ENCODE data around the gene DYNC2LI1.

DYNC2LI1 gene

DNA sequence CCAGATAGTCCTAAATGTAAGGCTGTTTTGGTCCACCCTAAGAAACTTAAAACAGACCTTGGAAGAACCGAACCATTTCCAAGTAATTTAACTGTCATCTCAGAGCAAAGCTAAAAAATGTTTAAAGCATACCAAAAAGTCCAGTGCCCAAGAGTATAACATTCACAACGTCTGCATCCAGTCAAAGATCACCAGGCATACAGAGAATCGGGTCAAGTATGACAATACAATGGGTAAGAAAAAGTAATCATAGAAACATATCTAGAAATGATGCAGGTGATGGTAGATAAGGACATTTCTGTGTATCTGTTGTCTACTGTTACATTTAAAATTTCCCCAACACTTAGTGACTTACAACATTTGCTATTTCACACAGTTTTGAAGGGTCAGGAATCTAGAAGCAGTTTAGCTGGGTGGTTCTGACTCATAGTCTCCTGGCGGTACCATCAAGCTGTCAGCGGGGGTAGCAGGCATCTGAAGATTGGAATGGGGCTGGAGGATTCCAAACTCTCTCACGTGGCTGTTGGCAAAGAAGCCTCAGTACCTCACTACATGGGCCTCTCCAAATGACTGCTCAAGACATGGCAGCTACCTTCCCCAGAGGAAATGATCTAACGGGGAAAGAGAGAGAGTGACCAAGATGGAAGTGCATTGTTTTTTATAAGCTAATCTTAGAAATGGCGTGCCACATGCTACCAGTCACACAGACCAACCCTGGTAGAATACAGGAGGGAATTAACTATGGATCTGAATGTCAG lies 36.6 kb upstream of the DYNC2LI1 start:
- TF ChIP-seq, protein P1, sequence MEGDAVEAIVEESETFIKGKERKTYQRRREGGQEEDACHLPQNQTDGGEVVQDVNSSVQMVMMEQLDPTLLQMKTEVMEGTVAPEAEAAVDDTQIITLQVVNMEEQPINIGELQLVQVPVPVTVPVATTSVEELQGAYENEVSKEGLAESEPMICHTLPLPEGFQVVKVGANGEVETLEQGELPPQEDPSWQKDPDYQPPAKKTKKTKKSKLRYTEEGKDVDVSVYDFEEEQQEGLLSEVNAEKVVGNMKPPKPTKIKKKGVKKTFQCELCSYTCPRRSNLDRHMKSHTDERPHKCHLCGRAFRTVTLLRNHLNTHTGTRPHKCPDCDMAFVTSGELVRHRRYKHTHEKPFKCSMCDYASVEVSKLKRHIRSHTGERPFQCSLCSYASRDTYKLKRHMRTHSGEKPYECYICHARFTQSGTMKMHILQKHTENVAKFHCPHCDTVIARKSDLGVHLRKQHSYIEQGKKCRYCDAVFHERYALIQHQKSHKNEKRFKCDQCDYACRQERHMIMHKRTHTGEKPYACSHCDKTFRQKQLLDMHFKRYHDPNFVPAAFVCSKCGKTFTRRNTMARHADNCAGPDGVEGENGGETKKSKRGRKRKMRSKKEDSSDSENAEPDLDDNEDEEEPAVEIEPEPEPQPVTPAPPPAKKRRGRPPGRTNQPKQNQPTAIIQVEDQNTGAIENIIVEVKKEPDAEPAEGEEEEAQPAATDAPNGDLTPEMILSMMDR (conservative IDR thresholded peaks at IDR 0.05; ENCODE audit: low read depth, low read length): no peak
- no peaks in the 10 kb centered on the region for H3K36me3 ChIP-seq (ENCODE audit: insufficient read depth)
- H3K4me2 ChIP-seq: no peak overlapping the region
- H3K27me3 ChIP-seq (ENCODE audit: insufficient read depth, low read depth): no peaks in the 10 kb centered on the region
- H3K4me3 ChIP-seq (IDR thresholded peaks at IDR 0.05; ENCODE audit: insufficient read depth, low read depth, low read length): no peak overlapping the region
- no peak overlapping the region for H3K9ac ChIP-seq
- H3K79me2 ChIP-seq (ENCODE audit: insufficient read depth, low read depth): no peaks in the 10 kb centered on the region
- no peak overlapping the region for H3K27ac ChIP-seq
- no peaks in the 10 kb centered on the region for H4K20me1 ChIP-seq (ENCODE audit: insufficient read depth)
- no peak overlapping the region for H2AFZ ChIP-seq (ENCODE audit: low read depth)
- no peaks in the 10 kb centered on the region for H3K4me1 ChIP-seq (ENCODE audit: low read depth, poor library complexity, severe bottlenecking)

DNA sequence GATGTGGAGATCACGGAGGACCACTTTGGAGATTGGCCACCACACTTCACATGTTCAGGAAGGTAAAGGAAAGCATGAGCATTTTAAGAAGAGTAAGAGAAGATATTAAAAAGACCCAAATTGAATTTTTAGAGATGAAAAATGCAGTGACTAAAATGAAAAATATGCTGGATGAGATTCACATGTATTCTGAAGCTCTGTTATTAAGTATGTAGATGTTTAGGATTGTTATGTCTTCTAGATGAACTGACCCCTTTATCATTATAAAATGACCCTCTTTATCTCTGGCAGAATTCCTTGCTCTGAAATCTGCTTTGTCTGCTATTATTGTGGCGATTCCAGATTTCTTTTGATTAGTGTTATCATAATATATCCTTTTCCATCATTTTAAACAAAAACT lies 36.0 kb upstream of the DYNC2LI1 start:
- no peak overlapping the region for H3K9ac ChIP-seq
- no peaks in the 10 kb centered on the region for H3K36me3 ChIP-seq (ENCODE audit: insufficient read depth)
- TF ChIP-seq, protein P1 (conservative IDR thresholded peaks at IDR 0.05; ENCODE audit: low read depth, low read length): no peak
- H3K27ac ChIP-seq: no peak overlapping the region
- H3K4me3 ChIP-seq (IDR thresholded peaks at IDR 0.05; ENCODE audit: insufficient read depth, low read depth, low read length): no peak overlapping the region
- no peak overlapping the region for H2AFZ ChIP-seq (ENCODE audit: low read depth)
- no peaks in the 10 kb centered on the region for H3K27me3 ChIP-seq (ENCODE audit: insufficient read depth, low read depth)
- H3K4me1 ChIP-seq (ENCODE audit: low read depth, poor library complexity, severe bottlenecking): no peaks in the 10 kb centered on the region
- no peaks in the 10 kb centered on the region for H4K20me1 ChIP-seq (ENCODE audit: insufficient read depth)
- H3K79me2 ChIP-seq (ENCODE audit: insufficient read depth, low read depth): no peaks in the 10 kb centered on the region
- H3K4me2 ChIP-seq: no peak overlapping the region

DNA sequence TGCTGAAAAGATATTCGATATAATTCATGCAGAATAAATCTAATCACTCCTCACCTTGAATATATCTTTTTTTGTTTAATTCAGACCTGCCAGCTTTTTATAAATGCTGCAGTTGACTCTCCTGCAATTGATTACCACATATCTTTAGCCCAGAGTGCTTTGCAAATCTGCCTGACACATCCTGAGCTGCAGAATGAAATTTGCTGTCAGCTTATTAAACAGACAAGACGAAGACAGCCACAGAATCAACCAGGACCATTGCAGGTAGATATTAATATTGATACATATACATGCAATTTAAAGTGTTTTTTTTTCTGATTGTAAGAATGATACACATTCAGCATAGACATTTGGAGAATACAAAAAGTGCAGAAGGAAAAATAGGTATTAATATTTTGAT lies 35.6 kb upstream of the DYNC2LI1 start:
- no peaks in the 10 kb centered on the region for H3K4me1 ChIP-seq (ENCODE audit: low read depth, poor library complexity, severe bottlenecking)
- H3K4me2 ChIP-seq: no peak overlapping the region
- H3K27me3 ChIP-seq (ENCODE audit: insufficient read depth, low read depth): no peaks in the 10 kb centered on the region
- no peak overlapping the region for H3K27ac ChIP-seq
- no peaks in the 10 kb centered on the region for H3K79me2 ChIP-seq (ENCODE audit: insufficient read depth, low read depth)
- no peaks in the 10 kb centered on the region for H3K36me3 ChIP-seq (ENCODE audit: insufficient read depth)
- no peak overlapping the region for H3K9ac ChIP-seq
- H4K20me1 ChIP-seq (ENCODE audit: insufficient read depth): no peaks in the 10 kb centered on the region
- H3K4me3 ChIP-seq (IDR thresholded peaks at IDR 0.05; ENCODE audit: insufficient read depth, low read depth, low read length): no peak overlapping the region
- H2AFZ ChIP-seq (ENCODE audit: low read depth): no peak overlapping the region
- TF ChIP-seq, protein P1 (conservative IDR thresholded peaks at IDR 0.05; ENCODE audit: low read depth, low read length): no peak

DNA sequence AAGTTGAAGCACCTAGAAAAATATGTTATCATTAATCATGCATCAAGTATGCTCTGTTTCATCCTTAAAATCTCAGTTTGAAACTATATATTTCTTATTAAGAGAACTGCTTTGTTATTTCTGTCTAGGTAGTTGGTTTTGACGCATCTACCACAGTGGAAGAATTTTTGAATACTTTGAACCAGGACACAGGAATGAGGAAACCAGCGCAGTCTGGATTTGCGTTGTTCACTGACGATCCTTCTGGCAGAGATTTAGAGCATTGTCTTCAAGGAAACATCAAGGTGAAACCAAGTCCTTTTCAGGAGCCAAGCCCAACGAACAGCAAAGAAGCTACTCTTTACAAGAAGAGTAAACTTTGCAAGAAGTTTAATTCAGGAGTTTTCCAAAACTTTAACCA lies 30.1 kb upstream of the DYNC2LI1 start:
- no peak overlapping the region for H3K4me2 ChIP-seq
- no peak overlapping the region for H3K27ac ChIP-seq
- no peaks in the 10 kb centered on the region for H3K4me1 ChIP-seq (ENCODE audit: low read depth, poor library complexity, severe bottlenecking)
- no peaks in the 10 kb centered on the region for H3K79me2 ChIP-seq (ENCODE audit: insufficient read depth, low read depth)
- no peaks in the 10 kb centered on the region for H3K27me3 ChIP-seq (ENCODE audit: insufficient read depth, low read depth)
- no peaks in the 10 kb centered on the region for H3K36me3 ChIP-seq (ENCODE audit: insufficient read depth)
- TF ChIP-seq, protein P1 (conservative IDR thresholded peaks at IDR 0.05; ENCODE audit: low read depth, low read length): no peak
- H2AFZ ChIP-seq (ENCODE audit: low read depth): no peak overlapping the region
- H4K20me1 ChIP-seq (ENCODE audit: insufficient read depth): no peaks in the 10 kb centered on the region
- H3K9ac ChIP-seq: no peak overlapping the region
- H3K4me3 ChIP-seq (IDR thresholded peaks at IDR 0.05; ENCODE audit: insufficient read depth, low read depth, low read length): no peak overlapping the region

Data from KMS-11 (cell line).